NT2/D1 (cell line): ENCODE results near the gene TPSB2.
"Not testable (repeated sequence)": the region's sequence is repeated elsewhere in the genome, so short reads cannot be mapped to it uniquely, and the experiment has no call there.

ENCODE experiments used
- DNase-seq: peaks from one replicate; pipeline ENCODE4 v3.0.0-alpha.2; 2011; ENCODE audit warnings: low read depth, low spot score
- H3K27me3 ChIP-seq: 2 replicates; pipeline ENCODE4 v1.6.0; 2011; ENCODE audit warnings: mild to moderate bottlenecking; ENCODE audit not compliant: insufficient read length, insufficient read depth
- H3K36me3 ChIP-seq: 2 replicates; pipeline ENCODE4 v1.6.1; 2011; ENCODE audit warnings: mild to moderate bottlenecking, low read length, mixed read lengths; ENCODE audit not compliant: insufficient read depth, insufficient read length
- H3K4me1 ChIP-seq: 2 replicates; pipeline ENCODE4 v1.5.1; 2011; ENCODE audit not compliant: insufficient read depth, insufficient read length
- H3K4me3 ChIP-seq: 2 replicates; pipeline ENCODE4 v1.5.1; 2011; ENCODE audit warnings: low read depth; ENCODE audit not compliant: insufficient read length
- H3K9ac ChIP-seq: 2 replicates; pipeline ENCODE4 v1.6.0; 2011; ENCODE audit warnings: low read depth; ENCODE audit not compliant: insufficient read length
- H3K9me3 ChIP-seq: 2 replicates; pipeline ENCODE4 v1.5.1; 2011; ENCODE audit warnings: mild to moderate bottlenecking, low read length; ENCODE audit not compliant: insufficient read depth
- SUZ12 ChIP-seq: IDR thresholded peaks from 2 replicates; pipeline ENCODE4 v1.6.1; 2011; ENCODE audit not compliant: insufficient read length, insufficient read depth; ENCODE audit errors: extremely low read depth
- YY1 ChIP-seq: IDR thresholded peaks from 2 replicates; pipeline ENCODE4 v1.6.1; 2011; ENCODE audit not compliant: insufficient read length, insufficient read depth
- ZNF274 ChIP-seq: IDR thresholded peaks from 2 replicates; pipeline ENCODE4 v1.6.1; 2011; ENCODE audit warnings: mild to moderate bottlenecking, low read depth, low read length

The TPSB2 gene

DNA sequence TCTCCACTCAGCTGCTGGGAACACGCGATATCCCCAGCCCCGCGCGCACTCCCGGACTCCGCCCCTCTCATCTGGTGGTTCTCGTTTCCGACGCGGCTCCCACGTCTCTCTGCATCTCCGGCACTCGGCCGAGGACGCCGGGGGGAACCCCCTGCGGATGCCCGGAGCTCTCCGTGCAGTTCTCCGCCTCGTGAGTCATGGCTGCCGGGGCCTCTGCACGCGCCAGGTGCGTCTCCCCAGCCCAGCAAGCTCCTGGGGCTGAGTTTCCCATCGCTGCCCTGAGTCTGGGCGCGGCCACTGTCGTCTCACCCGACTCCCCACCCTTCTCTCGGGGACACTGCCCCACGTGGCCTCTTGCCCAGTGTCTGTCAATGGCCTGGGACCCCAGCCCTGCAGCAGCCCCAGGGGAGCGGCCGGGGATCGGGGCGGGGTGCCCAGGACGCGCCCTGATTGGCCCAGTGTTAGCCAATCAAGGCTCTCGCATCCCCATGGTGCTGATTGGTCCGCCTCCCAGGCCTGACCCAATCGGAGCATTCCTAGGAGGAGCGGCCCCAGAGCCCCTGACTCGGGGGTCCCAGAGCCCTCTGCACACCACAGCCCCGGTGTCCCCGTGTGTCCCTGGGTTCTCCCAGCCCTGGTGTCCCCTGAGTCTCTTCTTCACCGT lies 23.8 kb upstream of the TPSB2 start:
- not testable (repeated sequence) for H3K9me3 ChIP-seq, H3K9ac ChIP-seq, H3K36me3 ChIP-seq, H3K4me1 ChIP-seq, H3K4me3 ChIP-seq, DNase-seq
- H3K27me3 ChIP-seq = peaks cover 27% of the 10 kb centered on the region

DNA sequence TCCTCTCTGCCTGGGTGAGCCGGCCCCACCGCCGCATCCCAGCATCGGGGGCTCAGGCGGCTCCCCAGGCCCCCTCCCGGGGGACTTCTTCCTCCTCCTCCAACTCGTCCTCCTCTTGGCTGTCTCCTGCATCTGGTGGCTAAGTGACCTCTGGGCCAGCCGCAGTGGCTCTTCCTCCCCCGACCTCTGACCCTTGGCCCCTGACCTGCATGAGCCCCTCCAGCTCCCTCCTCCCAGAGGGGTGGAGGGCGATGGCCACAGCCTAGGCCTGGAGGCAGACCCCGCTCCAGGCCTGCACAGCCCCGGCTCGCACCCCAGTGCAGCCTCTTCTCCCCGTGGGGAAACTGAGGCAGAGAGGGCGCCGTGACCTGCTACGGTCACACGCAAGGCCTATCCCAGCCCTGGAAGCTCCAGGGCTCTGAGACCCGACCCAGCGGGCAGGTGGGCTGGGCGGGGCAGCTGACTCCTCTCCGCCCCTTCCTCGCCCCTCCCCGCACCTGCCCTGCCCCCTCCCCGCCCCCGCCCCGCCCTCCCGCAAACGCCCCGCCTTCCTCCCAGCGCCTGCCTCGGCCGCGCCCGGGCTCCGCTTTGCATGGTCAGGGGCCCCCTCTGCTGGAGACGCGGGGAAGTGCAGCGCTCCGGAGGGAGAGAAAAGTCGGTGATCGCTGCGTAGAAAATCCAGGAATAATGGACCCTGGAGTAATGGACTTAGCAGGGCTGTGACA lies 19.2 kb upstream of the TPSB2 start:
- not testable (repeated sequence) for H3K36me3 ChIP-seq, H3K9ac ChIP-seq, DNase-seq, H3K4me3 ChIP-seq, H3K9me3 ChIP-seq, H3K4me1 ChIP-seq
- peaks cover 50% of the 10 kb centered on the region for H3K27me3 ChIP-seq

GRCh38 chr16:1247903-1248537 lies 18.0 kb upstream of the TPSB2 start:
- not testable (repeated sequence) for H3K4me3 ChIP-seq, H3K4me1 ChIP-seq, H3K9ac ChIP-seq, DNase-seq, H3K36me3 ChIP-seq, H3K9me3 ChIP-seq
- peaks cover 47% of the 10 kb centered on the region for H3K27me3 ChIP-seq

- peaks cover 5% of the 10 kb centered on the region for H3K4me1 ChIP-seq
- no peak for DNase-seq
- no peaks in the 10 kb centered on the region for H3K36me3 ChIP-seq
- no peak overlapping the region for H3K9ac ChIP-seq
- no peak for TF ChIP-seq SUZ12
- TF ChIP-seq ZNF274 = no peak
- no peaks in the 10 kb centered on the region for H3K9me3 ChIP-seq
- H3K4me3 ChIP-seq = no peak overlapping the region
- H3K27me3 ChIP-seq = peaks cover 41% of the 10 kb centered on the region
Observed at GRCh38 chr16:1245452-1246020, 15.6 kb upstream of the TPSB2 start.

DNA sequence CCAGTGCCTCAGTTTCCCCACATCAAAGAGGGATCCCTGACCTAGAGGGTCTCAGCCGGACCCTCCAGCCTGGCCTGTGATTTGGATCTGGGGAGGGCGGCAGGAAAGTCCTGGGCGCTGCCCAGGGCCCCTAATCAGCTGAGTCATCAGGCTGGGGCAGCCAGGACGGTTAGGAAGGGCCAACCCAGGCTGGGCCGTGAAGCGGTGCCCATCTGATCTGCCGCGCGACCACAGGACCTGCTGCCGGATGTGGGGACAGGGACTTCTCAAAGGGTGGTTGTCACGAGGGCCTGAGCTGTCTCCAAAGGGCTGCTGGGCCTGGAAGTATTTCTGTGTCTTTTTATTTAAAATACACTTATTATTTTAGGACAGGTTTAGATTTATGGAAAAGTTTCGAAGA lies 14.9 kb upstream of the TPSB2 start:
- H3K9me3 ChIP-seq = no peaks in the 10 kb centered on the region
- TF ChIP-seq ZNF274 = no peak
- no peak for TF ChIP-seq SUZ12
- no peak for TF ChIP-seq YY1
- no peak for DNase-seq
- H3K36me3 ChIP-seq = no peaks in the 10 kb centered on the region
- peaks cover 5% of the 10 kb centered on the region for H3K4me1 ChIP-seq
- H3K9ac ChIP-seq = no peak overlapping the region
- peaks cover 37% of the 10 kb centered on the region for H3K27me3 ChIP-seq
- H3K4me3 ChIP-seq = no peak overlapping the region

DNA sequence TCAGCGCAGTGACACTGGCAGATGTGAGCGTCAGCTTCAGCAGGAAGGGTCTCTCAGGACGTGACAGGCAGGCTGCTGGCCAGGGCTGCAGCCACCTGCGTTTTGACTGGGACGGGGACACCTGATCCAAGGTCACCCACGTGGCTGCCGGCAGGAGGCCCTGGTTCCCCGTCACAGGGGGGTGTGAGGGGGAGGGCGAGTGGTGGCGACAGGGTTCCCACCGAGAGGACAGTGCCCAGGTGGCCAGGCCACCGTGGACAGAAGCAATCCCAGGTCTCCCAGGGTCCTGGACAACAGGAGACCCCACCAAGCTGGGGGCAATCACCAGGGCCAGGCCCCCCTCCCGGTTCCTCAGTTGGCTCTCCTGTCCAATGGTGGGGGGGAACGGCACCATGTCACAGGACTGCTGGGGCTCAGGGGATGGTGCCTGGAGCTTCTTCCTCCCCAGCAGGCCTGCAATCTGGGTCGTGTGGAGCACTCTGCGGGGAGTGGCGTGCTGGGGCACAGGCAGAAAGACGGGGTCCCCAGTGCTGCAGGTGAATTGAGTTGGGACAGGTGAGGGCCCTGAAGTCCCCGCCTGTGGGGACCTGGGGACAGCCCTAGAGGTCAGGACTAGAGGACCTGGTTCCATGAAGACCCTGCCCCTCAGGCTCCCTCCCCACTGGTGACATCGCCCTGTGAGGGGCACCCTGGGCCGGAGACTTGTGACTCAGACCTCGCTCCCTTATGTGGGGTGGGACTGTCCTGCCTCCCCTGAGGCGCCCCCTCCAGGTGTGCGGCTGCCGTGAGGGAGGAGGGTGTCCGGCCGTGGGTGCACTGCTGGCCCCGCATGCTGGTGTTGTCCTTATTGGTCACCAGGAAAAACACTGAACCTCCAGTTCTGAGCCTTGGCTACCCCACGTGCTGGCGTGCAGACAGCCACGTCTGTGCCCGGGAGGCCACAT lies 14.2 kb upstream of the TPSB2 start:
- not testable (repeated sequence) for H3K36me3 ChIP-seq, H3K4me3 ChIP-seq, H3K9me3 ChIP-seq, DNase-seq, H3K9ac ChIP-seq, H3K4me1 ChIP-seq
- peaks cover 37% of the 10 kb centered on the region for H3K27me3 ChIP-seq

DNA sequence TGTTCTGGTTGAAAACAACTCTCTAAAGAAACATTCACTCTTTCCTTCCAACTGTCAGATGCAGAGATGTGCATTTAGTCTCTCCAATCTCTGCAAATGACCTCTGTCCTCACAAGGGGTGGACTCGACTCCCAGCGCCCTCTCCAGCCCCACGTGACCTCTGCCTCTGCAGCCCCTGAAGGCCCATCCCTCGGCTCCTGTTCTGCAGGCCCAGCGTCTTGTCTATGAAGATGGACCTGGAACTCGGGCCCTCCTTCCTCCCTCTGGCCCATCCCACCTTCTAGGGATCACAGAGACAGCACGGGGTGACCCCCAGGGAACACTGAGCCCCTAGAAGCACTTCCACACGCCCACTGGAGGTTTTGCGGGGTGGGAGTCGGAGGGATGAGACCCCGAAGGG lies 13.4 kb upstream of the TPSB2 start:
- H3K36me3 ChIP-seq, H3K4me3 ChIP-seq, DNase-seq, H3K9ac ChIP-seq, H3K9me3 ChIP-seq, H3K4me1 ChIP-seq: not testable (repeated sequence)
- H3K27me3 ChIP-seq = peaks cover 38% of the 10 kb centered on the region

- not testable (repeated sequence) for DNase-seq, H3K36me3 ChIP-seq
Observed at GRCh38 chr16:1241081-1241480, 11.1 kb upstream of the TPSB2 start.

DNA sequence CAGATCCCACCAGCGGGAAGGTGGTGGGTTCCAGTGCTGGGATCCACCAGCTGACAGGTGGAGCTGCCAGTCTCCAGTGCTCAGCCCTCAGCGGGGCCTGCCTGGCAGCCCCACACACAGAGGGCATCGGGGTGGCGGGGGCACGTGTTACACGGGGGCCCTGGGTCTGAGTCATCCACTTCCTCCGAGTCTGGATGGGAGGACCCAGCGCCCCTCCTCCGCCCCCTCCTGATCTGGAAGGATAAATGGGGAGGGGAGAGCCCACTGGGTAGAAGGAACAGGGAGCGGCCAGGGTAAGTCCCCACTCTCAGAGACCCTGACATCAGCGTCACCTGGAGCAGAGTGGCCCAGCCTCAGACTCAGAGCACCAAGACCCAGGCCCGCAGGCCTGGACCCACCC lies 10.5 kb upstream of the TPSB2 start, which contains the start of gene TPSAB1:
Gene TPSAB1 (plus strand): TSS at position 270 of the 400 bp plus-strand sequence. CDS start 234 bp downstream, outside the sequence.
- H3K4me3 ChIP-seq, H3K9ac ChIP-seq, DNase-seq, H3K4me1 ChIP-seq, H3K36me3 ChIP-seq, H3K9me3 ChIP-seq: not testable (repeated sequence)
- peaks cover 17% of the 10 kb centered on the region for H3K27me3 ChIP-seq

More at GRCh38 chr16:1241081-1241480, 11.1 kb upstream of the TPSB2 start:
- not testable (repeated sequence) for H3K9me3 ChIP-seq, H3K4me3 ChIP-seq, H3K4me1 ChIP-seq, H3K9ac ChIP-seq
- H3K27me3 ChIP-seq = peaks cover 23% of the 10 kb centered on the region

DNA sequence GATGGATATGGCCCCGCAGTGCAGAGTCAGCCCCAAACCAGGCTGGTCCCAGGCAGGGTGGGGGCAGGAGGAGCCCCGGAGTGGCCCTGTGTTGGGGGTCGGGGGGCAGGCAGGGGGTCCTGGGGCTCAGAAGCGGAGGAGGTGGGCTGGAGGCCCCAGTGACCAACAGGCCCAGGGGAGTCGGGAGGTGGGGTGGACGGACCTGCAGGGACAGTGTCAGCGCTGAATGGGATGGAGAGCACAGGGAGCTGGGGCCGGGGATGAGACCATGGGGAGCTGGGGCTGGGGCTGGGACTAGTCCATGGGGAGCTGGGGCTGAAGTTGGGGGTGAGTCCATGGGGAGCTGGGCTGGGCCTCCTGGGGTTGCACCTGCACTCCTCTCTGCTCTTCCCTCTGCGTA lies 9.6 kb upstream of the TPSB2 start:
- H3K36me3 ChIP-seq, H3K4me1 ChIP-seq, H3K9me3 ChIP-seq, H3K4me3 ChIP-seq, DNase-seq, H3K9ac ChIP-seq, H3K27me3 ChIP-seq: not testable (repeated sequence)
